ENCODE results near the gene HLA-DRA.

GRCh38 chr6:32424589-32425300, 14.9 kb upstream of the HLA-DRA start:
- TF ChIP-seq CTCF (IDR thresholded peaks at IDR 0.05 in 2 of 3, conservative IDR thresholded peaks at IDR 0.05 in 1 of 3; ENCODE audit: insufficient read depth in 2 of 3, low read depth in 1 of 3, low read length in 3 of 3) = no peak
- TF ChIP-seq TAF1 (IDR thresholded peaks at IDR 0.05; ENCODE audit: control insufficient read depth, extremely low read depth, insufficient read depth, low read length, severe bottlenecking) = no peak
- no peak for TF ChIP-seq GATA2 (CRISPR knock-in tag; IDR thresholded peaks at IDR 0.05)
- no peak for TF ChIP-seq ZBTB2 (IDR thresholded peaks at IDR 0.05)
- no peak for TF ChIP-seq SAP30 (IDR thresholded peaks at IDR 0.05; ENCODE audit: borderline replicate concordance, insufficient read depth, low read depth, low read length, poor library complexity, severe bottlenecking)
- no peak for TF ChIP-seq ZZZ3 (IDR thresholded peaks at IDR 0.05)
- no peak for TF ChIP-seq ZNF274 (IDR thresholded peaks at IDR 0.05; ENCODE audit: borderline replicate concordance, low read depth, low read length)
- TF ChIP-seq FOS (IDR thresholded peaks at IDR 0.05; ENCODE audit: extremely low read depth, insufficient read length) = no peak
- TF ChIP-seq BHLHE40 (IDR thresholded peaks at IDR 0.05; ENCODE audit: low read length) = no peak
- no peak for TF ChIP-seq ZNF592 (IDR thresholded peaks at IDR 0.05)
- no peak for TF ChIP-seq ZNF639 (CRISPR knock-in tag; conservative IDR thresholded peaks at IDR 0.05 in 1 of 2, IDR thresholded peaks at IDR 0.05 in 1 of 2)
